HG03103 (cell line): ENCODE data around the gene SLC44A4.
A peak's percentile ranks its signal among the peaks of the same experiment; 100 is the strongest.
"Not testable (repeated sequence)": the region's sequence is repeated elsewhere in the genome, so short reads cannot be mapped to it uniquely, and the experiment has no call there.

Experiments
- ATAC-seq: cut with Tn5 transposase; IDR thresholded peaks from one replicate; pipeline ENCODE4 v1.9.1; 2021; ENCODE audit warnings: low read depth; ENCODE audit not compliant: unreplicated experiment

The SLC44A4 gene

GRCh38 chr6:31881136-31881859, 2.5 kb upstream of the SLC44A4 start:
- ATAC-seq: no peak

GRCh38 chr6:31880616-31881015, 1.8 kb upstream of the SLC44A4 start:
- ATAC-seq: no peak

- no peak for ATAC-seq
These were observed 1.1 kb upstream of the SLC44A4 start for GRCh38 chr6:31879901-31880300.

GRCh38 chr6:31879143-31879542, 346 bp upstream of the SLC44A4 start:
- ATAC-seq: no peak

GRCh38 chr6:31878222-31878621, 575 bp downstream of the SLC44A4 start:
- ATAC-seq: no peak

- ATAC-seq: no peak
These were observed 1.1 kb downstream of the SLC44A4 start for GRCh38 chr6:31877651-31878161.

- ATAC-seq: no peak
These were observed 1.6 kb downstream of the SLC44A4 start for GRCh38 chr6:31877125-31877650.

- no peak for ATAC-seq
These were observed 2.4 kb downstream of the SLC44A4 start for GRCh38 chr6:31876357-31876756.

- no peak for ATAC-seq
These were observed 2.9 kb downstream of the SLC44A4 start for GRCh38 chr6:31875877-31876276.

- ATAC-seq: no peak
These were observed 3.8 kb downstream of the SLC44A4 start for GRCh38 chr6:31874836-31875572.

GRCh38 chr6:31874084-31874670, 4.6 kb downstream of the SLC44A4 start:
- ATAC-seq: no peak

- ATAC-seq: no peak
These were observed 7.6 kb downstream of the SLC44A4 start for GRCh38 chr6:31871046-31871659.

GRCh38 chr6:31870385-31870921, 8.3 kb downstream of the SLC44A4 start:
- no peak for ATAC-seq

- ATAC-seq: no peak
These were observed 9.5 kb downstream of the SLC44A4 start for GRCh38 chr6:31869343-31869742.

GRCh38 chr6:31868658-31868971, 10.2 kb downstream of the SLC44A4 start:
- ATAC-seq: not testable (repeated sequence)

- ATAC-seq: no peak
These were observed 13.3 kb downstream of the SLC44A4 start for GRCh38 chr6:31865205-31866118.

- ATAC-seq: no peak
These were observed 14.0 kb downstream of the SLC44A4 start for GRCh38 chr6:31864818-31865204.

- not testable (repeated sequence) for ATAC-seq
These were observed 14.7 kb downstream of the SLC44A4 start for GRCh38 chr6:31864123-31864562.

- ATAC-seq: peak; percentile 86
These were observed 16.2 kb downstream of the SLC44A4 start, which contains the start of gene NEU1 for GRCh38 chr6:31862344-31863235. Gene NEU1 (minus strand): TSS chr6:31862821. CDS start chr6:31862776, 45 bp downstream.
